NCI-H2196 treated with DMSO at 0.1 percent for 48 hours (cell line): Measurements from ENCODE around the gene NYAP1.
A peak's percentile ranks its signal among the peaks of the same experiment; 100 is the strongest.
"Not testable (repeated sequence)": the region's sequence is repeated elsewhere in the genome, so short reads cannot be mapped to it uniquely, and the experiment has no call there.

Source experiments
- DNase-seq: peaks from one replicate; lab custom pipeline; 2025; ENCODE audit not compliant: unreplicated experiment; lab: John Stamatoyannopoulos, UW

The NYAP1 gene

GRCh38 chr7:100481466-100481865 lies 2.3 kb upstream of the NYAP1 start:
- DNase-seq, result no peak

- DNase-seq, result no peak
These were observed 1.0 kb upstream of the NYAP1 start for GRCh38 chr7:100482728-100483089.

GRCh38 chr7:100483090-100483721 lies 521 bp upstream of the NYAP1 start:
- peak; percentile 30 for DNase-seq

GRCh38 chr7:100484673-100485045 lies 932 bp downstream of the NYAP1 start:
- no peak for DNase-seq

- DNase-seq, result no peak
These were observed 1.7 kb downstream of the NYAP1 start for GRCh38 chr7:100485471-100485876.

GRCh38 chr7:100486111-100486636 lies 2.4 kb downstream of the NYAP1 start:
- no peak for DNase-seq

GRCh38 chr7:100486753-100487446 lies 3.2 kb downstream of the NYAP1 start:
- DNase-seq, result no peak

GRCh38 chr7:100488333-100489095 lies 4.8 kb downstream of the NYAP1 start:
- no peak for DNase-seq

GRCh38 chr7:100489121-100489520 lies 5.4 kb downstream of the NYAP1 start:
- no peak for DNase-seq

GRCh38 chr7:100489824-100490223 lies 6.1 kb downstream of the NYAP1 start:
- DNase-seq, result peak; percentile 96

GRCh38 chr7:100490483-100491191 lies 6.9 kb downstream of the NYAP1 start:
- DNase-seq, result no peak

- DNase-seq, result no peak
These were observed 7.5 kb downstream of the NYAP1 start for GRCh38 chr7:100491192-100491578.

- DNase-seq, result no peak
These were observed 9.2 kb downstream of the NYAP1 start for GRCh38 chr7:100492738-100493475.

GRCh38 chr7:100493476-100494264 lies 9.9 kb downstream of the NYAP1 start:
- DNase-seq, result no peak

GRCh38 chr7:100496509-100496908 lies 12.8 kb downstream of the NYAP1 start:
- DNase-seq, result no peak

GRCh38 chr7:100500743-100501142 lies 17.0 kb downstream of the NYAP1 start:
- DNase-seq, result not testable (repeated sequence)

GRCh38 chr7:100504031-100504430 lies 20.3 kb downstream of the NYAP1 start:
- not testable (repeated sequence) for DNase-seq

GRCh38 chr7:100504887-100505611 lies 21.3 kb downstream of the NYAP1 start:
- DNase-seq, result no peak

- DNase-seq, result no peak
These were observed 22.7 kb downstream of the NYAP1 start for GRCh38 chr7:100506356-100506923.
